GM21528 (cell line): ENCODE measurements around the gene TFDP2.
"Not testable (repeated sequence)": the region's sequence is repeated elsewhere in the genome, so short reads cannot be mapped to it uniquely, and the experiment has no call there.

Source experiments
- ATAC-seq: cut with Tn5 transposase; IDR thresholded peaks from one replicate; pipeline ENCODE4 v1.9.1; 2021; ENCODE audit warnings: mild to moderate bottlenecking, moderate library complexity; ENCODE audit not compliant: unreplicated experiment, low FRiP score

Gene TFDP2

GRCh38 chr3:142129516-142130171 is 19.7 kb downstream of the TFDP2 start:
- no peak for ATAC-seq

- ATAC-seq: no peak
These were observed 21.2 kb downstream of the TFDP2 start for GRCh38 chr3:142127941-142128658.

GRCh38 chr3:142124243-142124642 is 25.1 kb downstream of the TFDP2 start:
- ATAC-seq: no peak

GRCh38 chr3:142120707-142121106 is 28.6 kb downstream of the TFDP2 start:
- ATAC-seq: no peak

GRCh38 chr3:142118911-142119310 is 30.4 kb downstream of the TFDP2 start:
- ATAC-seq: no peak

- ATAC-seq: no peak
These were observed 32.1 kb downstream of the TFDP2 start for GRCh38 chr3:142117056-142117851.

- ATAC-seq: no peak
These were observed 33.3 kb downstream of the TFDP2 start for GRCh38 chr3:142115867-142116668.

- ATAC-seq: no peak
These were observed 36.7 kb downstream of the TFDP2 start for GRCh38 chr3:142112601-142113000.

- no peak for ATAC-seq
These were observed 42.8 kb downstream of the TFDP2 start for GRCh38 chr3:142106548-142106947.

- no peak for ATAC-seq
These were observed 43.4 kb downstream of the TFDP2 start for GRCh38 chr3:142105991-142106390.

- ATAC-seq: no peak
These were observed 44.6 kb downstream of the TFDP2 start for GRCh38 chr3:142104763-142105162.

GRCh38 chr3:142098964-142099363 is 50.4 kb downstream of the TFDP2 start:
- ATAC-seq: no peak

GRCh38 chr3:142097099-142097843 is 52.1 kb downstream of the TFDP2 start:
- ATAC-seq: no peak

GRCh38 chr3:142095841-142096240 is 53.5 kb downstream of the TFDP2 start:
- ATAC-seq: no peak

GRCh38 chr3:142088925-142089324 is 60.4 kb downstream of the TFDP2 start:
- ATAC-seq: not testable (repeated sequence)

- no peak for ATAC-seq
These were observed 60.8 kb downstream of the TFDP2 start for GRCh38 chr3:142088522-142088921.

GRCh38 chr3:142087676-142088075 is 61.7 kb downstream of the TFDP2 start:
- ATAC-seq: no peak

- no peak for ATAC-seq
These were observed 62.7 kb downstream of the TFDP2 start for GRCh38 chr3:142086581-142087090.

GRCh38 chr3:142081178-142081577 is 68.2 kb downstream of the TFDP2 start:
- ATAC-seq: no peak
